Measurements from ENCODE around the gene DCLK1.

Gene DCLK1

GRCh38 chr13:35835989-35836388, 295.2 kb downstream of the DCLK1 start:
- FAIRE-seq (no peak), DNase-seq (ENCODE audit: low spot score) (no peak)

- no peak for FAIRE-seq
- DNase-seq (ENCODE audit: low spot score) = no peak
Measured at GRCh38 chr13:35833608-35834275, 297.4 kb downstream of the DCLK1 start.

DNA sequence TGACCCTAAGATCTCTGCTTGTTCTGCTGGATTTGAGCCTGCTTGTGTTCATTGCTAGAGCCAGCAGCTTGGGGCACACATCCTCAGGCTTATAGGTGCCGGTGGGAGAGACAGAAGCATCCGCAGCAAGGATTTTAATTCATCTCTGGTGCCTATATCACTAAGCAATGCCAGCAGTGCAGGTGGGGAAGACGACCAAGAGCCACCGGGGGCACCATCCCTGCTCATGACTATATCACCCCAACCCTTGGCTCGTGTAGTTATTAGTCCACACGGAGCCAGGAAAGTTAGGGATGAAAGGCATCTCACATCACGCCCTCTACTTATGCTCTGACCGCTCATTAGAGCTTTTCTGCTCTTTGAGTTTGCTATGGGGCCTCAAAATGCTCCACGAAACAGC, 298.2 kb downstream of the DCLK1 start:
- DNase-seq (ENCODE audit: low spot score) (no peak), FAIRE-seq (no peak)

- no peak for DNase-seq (ENCODE audit: low spot score)
- no peak for FAIRE-seq
Measured at GRCh38 chr13:35832551-35832950, 298.6 kb downstream of the DCLK1 start.

DNA sequence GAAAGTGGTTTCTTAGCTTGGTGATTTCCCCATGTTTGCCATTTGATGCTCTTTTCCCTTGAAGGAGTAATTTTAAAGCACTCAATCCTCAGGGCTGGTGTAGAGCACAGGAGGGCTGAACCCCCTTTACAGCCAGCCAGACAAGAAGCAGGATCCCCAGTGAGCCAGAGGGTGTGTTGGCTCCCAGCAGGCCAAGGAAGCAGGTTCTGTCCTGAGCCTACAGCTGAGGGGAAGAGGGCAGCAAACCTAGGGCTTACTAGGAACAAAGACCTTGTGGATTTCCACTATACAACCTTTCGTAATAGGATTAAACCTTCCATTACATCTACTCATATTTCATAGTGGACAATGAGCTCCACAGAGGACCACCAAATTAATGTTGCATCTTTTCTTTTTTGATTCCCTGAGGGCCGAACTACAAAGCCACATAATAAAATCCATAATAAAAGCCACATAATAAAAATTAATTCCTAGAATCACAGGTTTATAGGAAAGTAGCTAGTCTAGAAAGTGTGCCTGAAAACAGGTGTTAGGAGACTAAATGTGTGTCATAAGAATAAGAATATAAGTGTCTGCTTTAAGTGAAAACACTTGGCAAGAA, 300.2 kb downstream of the DCLK1 start:
- FAIRE-seq = no peak
- no peak for DNase-seq (ENCODE audit: low spot score)

DNA sequence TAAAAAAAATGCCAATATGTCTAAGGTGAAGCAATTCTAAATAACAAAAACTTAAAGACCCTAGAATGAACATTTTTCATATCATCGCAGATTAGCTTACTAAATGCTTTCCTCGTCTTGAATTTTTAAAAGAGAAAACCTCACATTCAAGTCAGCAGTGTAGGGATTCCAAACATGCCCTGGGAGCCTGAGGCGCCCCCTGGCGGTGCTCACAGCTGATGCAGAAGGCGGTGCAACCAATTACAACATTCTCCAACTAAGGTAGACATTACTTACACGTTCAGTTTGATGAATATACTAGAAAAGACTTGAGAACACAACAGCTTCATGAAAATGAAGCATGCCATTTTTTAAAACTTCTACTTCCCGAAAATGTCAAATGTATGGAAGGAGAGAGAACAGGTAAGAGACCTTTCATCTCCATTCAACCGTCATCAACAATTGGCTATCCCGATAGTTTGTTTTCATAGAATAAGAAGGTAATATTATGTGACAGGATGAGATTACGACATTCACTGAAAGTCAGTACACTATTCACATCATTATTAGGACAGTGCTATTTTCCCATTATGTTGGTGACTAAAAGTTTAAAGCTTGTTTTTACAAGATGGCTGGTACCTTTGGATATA, 304.4 kb downstream of the DCLK1 start:
- DNase-seq (ENCODE audit: low spot score) = peak; percentile 8
- FAIRE-seq = no peak

DNA sequence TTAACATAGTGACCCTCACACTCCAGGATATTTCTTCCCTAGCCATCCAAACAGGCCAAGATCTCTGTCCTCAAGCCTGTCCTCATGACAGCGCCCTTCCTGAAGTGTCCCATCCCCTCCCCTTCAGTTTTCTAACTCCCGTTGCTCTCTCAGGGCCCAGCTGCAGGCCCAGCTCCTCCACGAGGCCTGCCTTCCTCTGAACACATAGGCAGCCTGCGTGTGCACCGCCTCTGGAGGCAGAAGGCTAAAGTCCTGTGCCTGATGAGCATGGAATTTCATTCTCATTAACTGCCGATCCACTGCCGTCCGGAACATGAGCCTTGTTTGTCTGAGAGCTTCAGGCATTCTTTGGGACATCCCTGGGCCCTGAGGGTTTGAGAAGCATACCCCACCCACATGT, 306.4 kb downstream of the DCLK1 start:
- DNase-seq (ENCODE audit: low spot score) (no peak), FAIRE-seq (no peak)

DNA sequence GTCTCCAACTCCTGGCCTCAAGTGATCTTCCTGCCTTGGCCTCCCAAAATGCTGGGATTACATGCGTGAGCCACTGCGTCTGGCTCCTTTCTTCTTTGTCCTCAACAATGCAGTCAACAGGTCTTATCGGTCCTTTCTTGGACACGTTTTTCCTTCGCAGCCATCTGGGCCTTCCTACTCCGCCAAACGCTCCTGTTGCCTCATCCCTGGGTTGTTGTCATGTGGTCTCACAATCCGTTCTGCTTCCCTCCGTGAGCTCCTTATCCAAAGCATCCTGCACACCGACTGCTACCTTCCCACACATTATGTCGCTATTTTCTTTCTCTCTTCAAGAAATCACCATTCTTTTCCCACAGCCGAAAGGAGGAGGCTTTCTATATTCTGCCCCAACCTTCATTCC, 306.8 kb downstream of the DCLK1 start:
- FAIRE-seq (no peak), DNase-seq (ENCODE audit: low spot score) (no peak)

DNA sequence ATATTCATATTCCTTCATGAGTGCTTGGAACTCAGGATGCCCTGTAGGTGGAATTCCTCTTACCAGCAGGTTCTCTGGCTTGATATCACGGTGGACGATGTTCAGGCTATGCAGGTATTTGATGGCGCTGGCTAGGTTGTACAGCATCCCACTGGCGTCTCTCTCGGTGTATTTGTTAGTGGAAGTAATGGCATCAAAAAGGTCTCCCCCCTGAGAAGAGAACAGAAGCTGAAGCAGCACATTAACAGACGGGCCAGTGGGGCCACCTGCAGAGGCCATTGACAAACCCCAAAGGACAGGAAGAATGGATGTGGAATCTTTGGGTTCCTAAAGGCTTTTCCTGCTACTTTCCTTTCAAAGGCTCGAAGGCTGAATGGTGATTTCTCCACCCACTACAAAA, 308.5 kb downstream of the DCLK1 start:
- FAIRE-seq = no peak
- no peak for DNase-seq (ENCODE audit: low spot score)

DNA sequence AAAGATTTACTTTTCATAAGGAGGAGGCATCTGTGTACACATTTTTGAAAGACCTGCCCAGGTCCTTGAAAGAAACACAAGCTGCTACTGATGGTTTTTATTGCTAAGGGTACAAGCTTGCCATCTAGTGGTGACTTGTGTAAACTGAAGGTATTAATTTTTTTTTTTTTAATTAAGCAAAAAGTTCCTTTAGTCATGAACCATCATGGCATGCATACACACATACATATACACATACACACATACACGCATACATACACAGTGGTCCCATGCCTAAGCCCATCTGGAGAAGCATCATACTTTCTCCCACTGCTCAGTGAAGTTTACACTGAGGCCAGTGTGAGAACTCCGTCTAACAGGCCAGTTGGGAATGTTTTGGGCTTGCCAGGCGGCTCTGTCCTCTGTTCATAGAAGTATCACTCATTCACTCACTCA, 312.5 kb downstream of the DCLK1 start:
- FAIRE-seq (no peak), DNase-seq (ENCODE audit: low spot score) (peak; percentile 23)

DNA sequence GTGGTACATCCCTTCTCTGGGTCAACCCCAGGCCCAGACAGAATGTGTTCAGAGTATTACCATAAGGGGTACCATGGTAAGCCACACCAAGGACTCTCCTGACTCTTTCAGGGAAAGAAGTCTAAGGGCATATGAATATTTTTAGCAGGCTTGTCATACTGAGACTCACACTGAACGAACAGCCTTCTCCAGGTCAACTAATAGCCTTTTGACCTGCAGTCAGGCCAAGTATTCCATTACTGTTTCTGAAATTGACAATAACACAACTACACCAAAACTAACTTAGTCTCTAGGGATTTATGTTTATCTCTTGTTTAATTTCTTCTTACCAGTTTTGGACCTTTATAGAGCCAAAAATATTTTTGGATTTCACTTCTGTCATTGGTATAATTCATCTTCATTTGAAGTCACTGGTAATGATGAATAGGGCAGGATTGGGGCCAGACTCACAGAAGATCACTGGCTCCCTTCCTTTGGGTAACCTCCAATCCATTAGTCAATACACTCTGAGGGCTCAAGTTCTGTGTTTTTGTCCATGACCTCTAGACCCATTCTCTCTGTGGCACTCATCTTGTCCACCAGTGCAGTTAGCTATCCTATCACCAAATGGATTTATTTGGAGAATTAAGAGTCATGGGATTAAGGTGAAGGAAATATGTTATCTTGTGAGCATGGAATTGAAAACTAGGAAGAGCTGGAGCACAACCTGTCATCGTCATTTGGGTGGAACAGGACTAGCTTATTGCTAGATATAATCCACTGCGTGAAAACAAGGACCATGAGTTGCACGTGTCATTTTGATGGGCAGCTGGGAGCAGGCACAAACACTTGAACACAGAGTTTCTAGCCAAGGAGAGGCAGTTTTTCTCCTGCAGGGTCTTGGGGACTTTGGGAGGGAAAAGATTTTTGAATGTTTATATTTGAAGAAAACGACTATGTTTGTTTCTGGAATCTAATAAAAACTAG, 313.3 kb downstream of the DCLK1 start:
- no peak for DNase-seq (ENCODE audit: low spot score)
- FAIRE-seq = no peak

DNA sequence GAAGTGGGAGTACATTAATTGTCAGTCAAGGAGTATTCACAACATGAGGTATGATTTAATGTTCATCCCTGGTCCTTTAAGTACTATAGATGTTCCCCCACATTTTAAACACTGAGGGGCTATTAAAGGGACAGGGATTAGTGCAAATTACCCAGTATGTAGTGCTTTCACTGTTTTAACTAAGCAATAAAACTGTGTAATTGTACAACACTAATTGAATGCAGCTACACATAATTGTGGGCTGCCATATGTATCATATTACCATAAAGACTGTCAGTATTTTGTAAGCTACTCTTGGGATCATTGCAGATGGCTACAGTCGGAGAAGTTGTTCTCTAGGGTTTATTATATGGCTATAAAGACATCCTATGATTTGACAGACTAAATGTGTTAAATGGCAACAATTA, 316.6 kb downstream of the DCLK1 start:
- no peak for FAIRE-seq
- no peak for DNase-seq (ENCODE audit: low spot score)

DNA sequence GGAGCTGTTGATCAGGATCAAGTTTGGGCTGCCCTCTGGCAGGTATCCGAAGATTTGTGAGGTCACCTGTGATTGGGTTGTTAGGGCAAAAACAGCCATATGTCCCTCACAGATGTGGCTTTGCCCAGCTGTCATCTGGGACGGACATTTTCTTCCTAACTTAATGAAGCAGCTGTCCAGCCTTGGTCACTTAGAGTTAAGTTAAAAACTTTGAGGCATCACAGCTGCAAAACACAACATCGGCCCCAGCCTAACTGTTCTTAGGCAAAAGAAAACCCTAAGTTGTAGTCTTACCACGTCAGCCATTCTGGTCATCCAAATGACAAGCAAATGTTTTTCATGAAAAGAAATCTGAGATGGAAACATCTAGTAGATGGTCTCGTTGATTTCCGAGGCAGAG, 318.4 kb downstream of the DCLK1 start:
- no peak for FAIRE-seq

DNA sequence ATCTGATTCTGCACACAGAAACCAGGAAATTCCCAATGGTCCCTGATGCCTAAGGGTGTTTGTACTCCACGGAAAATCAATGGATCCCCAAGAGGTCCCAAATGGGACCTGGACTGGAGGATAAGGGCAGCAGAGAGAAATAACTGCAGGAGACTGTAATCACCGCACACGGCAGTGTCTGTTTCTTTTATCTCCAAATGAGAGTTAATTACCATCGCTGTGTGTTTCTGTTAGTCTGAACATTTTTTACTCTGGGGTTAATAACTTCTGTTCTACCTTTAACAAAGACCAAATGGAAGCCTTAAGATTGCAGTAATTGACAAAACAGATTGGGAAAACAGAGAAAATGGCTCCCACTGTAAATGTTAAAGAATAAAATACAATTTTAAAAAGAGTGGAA, 320.9 kb downstream of the DCLK1 start:
- FAIRE-seq (no peak), DNase-seq (ENCODE audit: low spot score) (no peak)

More for the DNA sequence above, 318.4 kb downstream of the DCLK1 start:
- no peak for DNase-seq (ENCODE audit: low spot score)

DNA sequence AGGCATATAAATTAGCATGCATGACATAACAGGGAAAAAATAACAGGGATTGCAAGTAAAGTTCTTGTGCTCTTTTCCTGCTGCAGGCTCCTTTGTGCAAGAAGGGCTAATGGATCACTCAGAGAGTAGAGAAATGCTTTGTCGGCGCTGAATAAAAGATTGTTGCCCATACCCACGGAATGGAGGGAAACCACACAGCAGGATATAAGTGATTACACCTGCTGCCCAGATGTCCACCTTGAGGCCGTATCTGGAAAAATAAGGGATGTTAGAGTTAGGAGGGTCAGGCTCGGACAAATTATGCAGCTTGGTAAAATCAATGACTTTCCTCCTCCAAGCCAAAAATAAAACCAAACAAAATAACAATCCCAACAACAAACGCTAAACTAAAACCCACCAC, 322.3 kb downstream of the DCLK1 start:
- no peak for DNase-seq (ENCODE audit: low spot score)

GRCh38 chr13:35804901-35805300, 326.3 kb downstream of the DCLK1 start:
- no peak for DNase-seq (ENCODE audit: low spot score)
- FAIRE-seq = no peak

More for the DNA sequence above, 322.3 kb downstream of the DCLK1 start:
- FAIRE-seq = no peak

GRCh38 chr13:35797991-35798390, 333.2 kb downstream of the DCLK1 start:
- DNase-seq (ENCODE audit: low spot score) (no peak), FAIRE-seq (no peak)

GRCh38 chr13:35797244-35797643, 333.9 kb downstream of the DCLK1 start:
- FAIRE-seq (no peak), DNase-seq (ENCODE audit: low spot score) (no peak)

DNA sequence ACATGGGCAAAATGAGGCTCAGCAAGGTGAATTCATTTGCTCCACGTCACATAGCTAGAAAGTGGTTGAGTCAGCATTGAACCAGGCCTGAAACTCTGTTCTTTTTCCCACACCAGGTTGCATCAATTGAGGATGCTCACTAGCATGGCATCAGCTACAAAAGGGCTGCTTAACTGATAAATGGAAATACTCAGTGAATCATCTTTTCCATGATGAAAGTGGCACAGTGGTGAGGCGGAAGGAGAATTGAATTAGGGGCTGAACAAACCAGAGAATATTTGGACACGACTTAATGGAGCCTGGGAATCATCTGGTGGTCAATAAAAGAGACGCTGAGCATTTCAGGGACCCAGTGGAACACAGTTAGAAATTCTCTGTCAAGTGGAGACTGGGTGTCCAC, 334.6 kb downstream of the DCLK1 start:
- DNase-seq (ENCODE audit: low spot score) = no peak
- FAIRE-seq = no peak

GRCh38 chr13:35794734-35795389, 336.3 kb downstream of the DCLK1 start:
- DNase-seq (ENCODE audit: low spot score) (no peak), FAIRE-seq (no peak)

- FAIRE-seq = no peak
- no peak for DNase-seq (ENCODE audit: low spot score)
Measured at GRCh38 chr13:35793823-35794222, 337.4 kb downstream of the DCLK1 start.
